Erythroblast (primary cell): Measurements from ENCODE around the gene LRP5.
"Not testable (repeated sequence)": the region's sequence is repeated elsewhere in the genome, so short reads cannot be mapped to it uniquely, and the experiment has no call there.

Source experiments
- GATA1 ChIP-seq: IDR thresholded peaks from 2 replicates; pipeline ENCODE4 v1.6.1; 2011; ENCODE audit warnings: low read depth, mild to moderate bottlenecking, control low read depth, low read length, moderate library complexity
- POLR2A ChIP-seq: IDR thresholded peaks from 2 replicates; pipeline ENCODE4 v1.6.1; 2011; ENCODE audit warnings: mild to moderate bottlenecking, low read length

GRCh38 chr11:68434159-68434558, 121.8 kb downstream of the LRP5 start:
- not testable (repeated sequence) for TF ChIP-seq POLR2A, GATA1
